GM10847 (cell line): ENCODE results near the gene CD27.

ENCODE experiments used
- POLR2A ChIP-seq: IDR thresholded peaks from 2 replicates; pipeline ENCODE4 v1.6.1; 2011; ENCODE audit not compliant: insufficient read length; ENCODE audit errors: extremely low read depth

CD27 gene

DNA sequence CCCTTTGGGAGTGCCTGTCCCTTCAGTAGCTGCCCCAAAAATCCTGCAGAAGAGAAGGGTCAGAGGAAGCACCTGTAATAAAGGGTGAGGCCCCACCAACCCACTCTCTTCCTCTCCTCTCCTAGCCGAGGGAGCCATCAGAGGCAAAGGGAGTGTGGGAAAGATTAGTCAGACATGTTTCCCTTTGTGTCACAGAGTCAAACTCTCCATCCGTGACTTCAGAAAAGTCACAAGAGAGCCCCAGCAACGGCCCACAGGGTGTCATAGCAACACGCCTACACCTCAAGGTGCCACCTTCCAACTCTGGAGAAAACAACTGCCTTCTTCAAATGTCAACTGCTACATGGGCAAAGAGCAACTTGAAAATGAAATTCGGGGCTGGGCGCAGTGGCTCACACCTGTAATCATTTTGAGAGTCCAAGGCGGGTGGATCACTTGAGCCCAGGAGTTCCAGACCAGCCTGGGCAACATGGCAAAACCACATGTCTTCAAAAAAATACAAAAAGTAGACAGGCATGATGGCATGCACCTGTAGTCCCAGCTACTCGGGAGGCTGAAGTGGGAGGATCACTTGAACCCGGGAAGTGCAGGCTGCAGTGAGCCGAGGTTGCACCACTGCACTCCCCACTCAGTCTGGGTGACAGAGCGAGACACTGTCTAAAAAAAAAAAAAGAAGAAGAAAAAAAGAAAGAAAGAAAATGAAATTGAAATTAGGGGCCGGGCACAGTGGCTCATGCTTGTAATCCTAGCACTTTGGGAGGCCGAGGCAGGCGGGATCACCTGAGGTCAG is 17.7 kb upstream of the CD27 start:
- no peak for TF ChIP-seq POLR2A

DNA sequence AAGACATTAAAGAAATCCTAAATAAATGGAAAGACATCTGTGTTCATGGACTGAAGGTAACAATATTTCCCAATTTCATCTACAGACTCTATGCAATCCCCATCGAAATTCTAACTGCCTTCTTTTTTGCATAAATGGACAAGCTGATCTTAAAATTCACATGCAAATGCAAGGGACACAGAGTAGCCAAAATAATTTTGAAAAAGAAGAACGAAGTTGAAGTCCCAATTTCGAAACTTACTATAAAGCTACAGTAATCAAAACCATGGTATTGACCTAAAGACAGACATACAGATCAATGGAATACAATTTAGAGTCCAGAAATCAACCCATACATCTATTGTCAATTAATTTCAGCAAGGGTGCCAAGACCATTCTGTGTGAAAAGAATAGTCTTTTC is 16.4 kb upstream of the CD27 start:
- no peak for TF ChIP-seq POLR2A

DNA sequence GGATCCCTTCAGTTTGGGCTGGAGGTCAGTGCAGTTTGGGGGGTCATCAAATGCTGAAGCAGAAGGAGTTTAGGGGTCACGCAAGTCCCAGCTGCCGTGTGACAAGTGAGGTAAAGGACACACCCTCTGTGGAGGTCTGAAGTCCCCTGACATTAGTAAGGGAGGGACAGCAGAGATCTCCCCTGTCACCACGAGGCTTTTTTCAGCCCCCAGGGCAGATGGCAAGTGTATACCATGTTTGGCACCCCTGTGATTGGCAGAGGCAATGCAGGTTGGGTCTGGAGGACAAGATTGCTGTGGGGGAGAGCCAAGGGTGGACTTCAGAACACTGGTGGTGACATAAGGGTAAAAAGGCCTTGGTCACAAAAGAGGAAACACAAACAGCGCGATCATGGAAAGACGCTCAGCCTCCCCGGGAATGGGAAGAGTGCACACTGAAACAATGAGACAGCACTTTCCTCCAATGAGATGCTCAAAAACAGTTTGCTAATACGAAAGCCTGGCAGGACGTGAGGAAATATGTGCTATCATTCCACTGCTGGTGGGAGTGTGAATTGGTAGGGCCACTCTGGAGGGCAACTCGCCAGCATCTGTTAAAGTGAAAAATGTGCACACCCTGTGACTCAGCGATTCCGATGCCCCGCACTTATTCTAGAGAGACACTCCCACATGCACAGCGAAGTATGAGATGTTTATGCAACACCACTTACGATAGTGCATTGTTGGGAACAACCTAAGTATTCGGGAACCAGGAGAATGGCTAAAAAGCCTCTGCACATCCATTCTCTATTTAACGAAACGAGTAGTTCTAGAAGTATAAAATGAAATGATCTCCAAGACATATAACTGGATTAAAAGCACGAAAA is 14.4 kb upstream of the CD27 start:
- no peak for TF ChIP-seq POLR2A

DNA sequence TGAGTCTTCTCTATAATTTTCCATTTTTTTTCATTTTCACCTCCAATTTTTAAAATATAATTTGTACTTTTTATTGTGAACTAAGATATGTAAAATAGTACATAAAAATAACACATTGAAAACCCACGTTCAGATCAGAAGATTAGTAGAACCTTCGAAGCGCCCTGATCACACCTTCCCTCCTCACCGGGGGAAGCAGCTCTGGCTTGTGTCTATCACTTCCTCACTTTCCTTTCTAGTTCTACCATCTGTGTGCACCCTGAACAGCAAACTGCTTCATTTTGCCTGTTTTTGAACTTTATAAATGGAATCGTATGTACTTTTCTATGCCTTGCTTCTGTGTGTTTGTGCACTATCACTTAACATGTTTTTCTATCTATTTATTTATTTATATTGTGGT is 11.8 kb upstream of the CD27 start:
- TF ChIP-seq POLR2A = no peak

DNA sequence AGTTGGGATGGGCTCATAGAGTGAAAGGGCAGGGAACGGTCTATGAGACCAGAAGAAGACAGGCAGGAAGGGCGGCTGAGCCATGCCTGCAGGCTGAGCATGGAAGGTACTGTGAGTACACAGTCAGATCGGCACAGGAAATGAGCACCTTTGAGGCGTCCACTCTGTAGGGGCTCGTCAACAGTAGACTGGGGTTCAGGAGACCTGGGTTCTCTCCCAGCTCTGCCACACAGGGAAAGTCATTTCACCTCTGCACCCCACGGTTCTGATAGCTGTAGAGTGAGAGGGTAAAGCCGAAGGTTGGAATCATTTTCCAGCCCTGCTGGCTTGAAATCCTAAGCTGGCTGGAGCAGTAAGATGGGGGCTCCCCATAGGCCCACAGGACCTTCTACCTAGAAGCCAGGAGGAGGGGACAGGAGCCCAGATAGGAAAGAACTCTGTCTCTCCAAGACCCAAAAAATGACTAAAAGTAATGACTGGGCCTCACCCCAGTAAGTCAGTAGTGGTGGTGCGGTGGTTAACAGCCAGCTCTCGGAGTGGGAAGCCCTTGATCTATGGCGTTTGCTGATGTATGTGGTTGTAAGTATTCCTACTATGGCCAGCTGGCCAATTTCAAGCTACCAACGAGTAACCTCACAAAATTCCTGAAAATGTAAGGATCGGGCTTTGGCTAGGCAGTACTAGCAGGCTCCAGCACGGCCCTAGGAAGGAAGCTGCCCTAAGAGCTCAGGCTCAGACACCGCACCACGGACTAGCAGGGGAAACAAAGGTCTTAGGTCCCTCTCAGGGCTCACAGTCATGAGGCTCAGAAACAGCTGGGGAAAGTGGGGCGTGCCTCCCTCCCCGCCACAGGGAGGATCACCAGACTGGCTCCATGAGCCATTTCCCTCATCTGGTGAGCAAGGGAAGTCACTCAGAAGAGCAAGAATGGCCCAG is 10.3 kb upstream of the CD27 start:
- TF ChIP-seq POLR2A = no peak

DNA sequence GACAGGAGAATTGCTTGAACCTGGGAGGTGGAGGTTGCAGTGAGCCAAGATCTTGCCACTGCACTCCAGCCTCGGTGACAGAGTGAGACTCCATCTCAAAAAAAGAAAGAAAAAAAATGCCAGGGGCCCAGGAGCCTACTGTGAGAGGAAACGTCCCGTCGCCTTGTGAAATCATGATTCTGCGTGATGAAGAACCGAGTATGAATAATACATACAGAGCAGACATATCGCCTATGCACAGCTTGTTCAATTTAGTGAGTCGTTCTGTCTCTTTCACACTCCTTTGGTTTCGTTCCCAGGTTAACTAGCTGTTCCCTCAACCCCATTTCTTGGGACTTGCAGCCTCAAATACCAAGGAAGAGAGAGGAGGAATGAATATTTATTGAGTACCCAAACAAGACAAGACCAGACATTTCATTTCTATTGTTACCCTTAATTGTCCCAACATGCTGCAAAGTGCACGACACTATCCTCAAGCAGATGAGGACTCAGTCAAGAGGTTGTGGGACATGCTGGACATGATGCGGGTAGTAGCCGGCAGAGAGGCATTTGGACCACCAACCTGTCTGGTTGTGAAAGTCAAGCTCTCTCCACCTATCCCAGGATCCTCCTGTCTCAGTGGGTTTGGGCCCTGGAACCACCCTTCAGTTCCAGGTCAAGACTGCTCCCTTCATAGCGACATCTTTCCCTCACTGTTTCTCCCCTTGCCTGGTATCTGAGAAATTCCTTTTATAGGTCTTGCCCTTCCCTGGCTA is 8.6 kb upstream of the CD27 start:
- TF ChIP-seq POLR2A = no peak

GRCh38 chr12:6437586-6437985 is 7.2 kb upstream of the CD27 start:
- no peak for TF ChIP-seq POLR2A

DNA sequence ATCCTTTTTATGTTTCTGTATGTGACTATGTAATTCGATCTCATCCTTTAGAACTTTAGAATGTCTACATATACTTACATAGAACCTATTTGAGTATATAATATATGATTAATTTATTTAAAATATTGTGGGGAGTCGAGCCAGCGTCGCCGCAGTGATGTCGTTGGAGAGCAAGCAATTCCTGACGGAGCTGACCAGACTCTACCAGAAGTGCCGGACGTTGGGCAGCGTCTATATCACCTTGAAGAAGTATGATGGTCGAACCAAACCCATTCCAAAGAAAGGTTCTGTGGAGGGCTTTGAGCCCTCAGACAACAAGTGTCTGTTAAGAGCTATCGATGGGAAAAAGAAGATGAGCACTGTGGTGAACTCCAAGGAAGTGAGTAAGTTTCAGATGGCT is 6.4 kb upstream of the CD27 start:
- TF ChIP-seq POLR2A = no peak

DNA sequence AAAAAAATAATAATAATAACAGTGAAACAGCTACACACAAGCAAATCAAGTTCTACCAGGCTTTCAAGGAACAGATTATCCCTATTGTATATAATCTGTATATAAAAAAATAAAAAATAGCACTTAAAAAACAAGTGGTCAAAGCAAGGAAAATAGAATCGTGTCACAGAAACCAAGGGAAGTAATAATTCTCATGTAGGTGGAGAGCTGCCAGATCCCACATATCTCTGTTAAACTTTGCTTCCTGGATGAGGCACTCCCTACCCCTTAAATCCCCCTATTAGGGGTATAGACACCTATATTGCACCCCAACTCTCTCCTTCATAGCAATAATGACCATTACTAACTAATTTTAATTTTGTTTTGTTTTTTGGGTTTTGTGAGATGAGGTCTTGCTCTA is 4.4 kb upstream of the CD27 start:
- no peak for TF ChIP-seq POLR2A

DNA sequence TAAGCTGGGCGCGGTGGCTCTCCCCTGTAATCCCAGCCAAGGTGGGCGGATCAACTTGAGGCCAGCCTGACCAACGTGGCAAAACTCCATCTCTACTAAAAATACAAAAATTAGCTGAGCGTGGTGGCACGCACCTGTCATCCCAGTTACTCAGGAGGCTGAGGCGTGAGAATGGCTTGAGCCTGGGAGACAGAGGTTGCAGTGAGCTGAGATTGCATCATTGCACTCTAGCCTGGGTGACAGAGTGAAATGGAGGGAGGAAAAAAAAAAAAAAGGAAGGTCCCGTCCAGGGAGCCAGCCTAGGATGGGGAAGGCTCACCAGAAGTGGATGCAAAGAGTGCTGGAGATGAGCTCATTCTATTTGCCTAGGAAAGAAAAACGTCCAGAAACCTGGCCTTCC is 1.9 kb upstream of the CD27 start:
- TF ChIP-seq POLR2A = no peak

DNA sequence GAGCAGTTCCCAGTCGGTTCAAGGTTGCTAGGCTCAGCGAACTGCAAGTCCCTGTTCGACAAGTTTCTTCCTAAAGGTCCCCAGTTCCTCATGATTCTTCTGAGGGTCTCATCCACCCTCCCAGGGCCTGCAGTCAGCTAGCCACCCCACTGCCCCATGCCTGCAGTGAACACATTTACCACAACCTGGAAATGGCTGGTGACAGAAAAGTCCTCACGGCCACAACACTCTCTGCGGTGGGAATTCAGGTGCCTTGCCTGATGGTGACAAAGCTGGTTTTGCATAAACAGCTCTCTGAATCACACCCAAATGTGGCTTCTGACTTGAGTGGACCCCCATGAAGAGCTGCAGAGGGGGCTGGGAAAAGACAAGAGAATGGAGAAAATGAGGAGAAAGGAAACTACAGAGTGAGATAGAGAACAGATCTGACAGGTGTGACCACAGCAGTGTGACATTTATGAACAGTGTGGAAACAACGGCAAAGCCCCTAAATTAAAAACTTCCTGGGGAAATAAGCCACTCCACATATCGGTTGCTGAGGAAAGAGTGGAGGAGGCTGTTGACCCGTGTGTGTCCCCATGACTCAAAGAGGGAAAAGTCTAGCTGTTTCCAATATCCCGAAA is 1.3 kb upstream of the CD27 start:
- TF ChIP-seq POLR2A = peak; percentile 30

GRCh38 chr12:6444031-6444430 is 724 bp upstream of the CD27 start:
- peak; percentile 26 for TF ChIP-seq POLR2A

GRCh38 chr12:6450091-6450868 is 5.5 kb downstream of the CD27 start:
- no peak for TF ChIP-seq POLR2A
